Activated CD4-positive, alpha-beta T cell treated with anti-CD3 and anti-CD28 coated beads for 36 hours (primary cell): ENCODE measurements around the gene CXCL16. TPM values are rescaled to one million over a fixed set of nuclear protein-coding genes. Genes with fewer than 3 reads are reported as not detected.

Experiments used
- ATAC-seq: fragments of 200-7000 bp; cut with Tn5 transposase; one replicate; pipeline ENCODE4 v1.10.0; 2021; ENCODE audit warnings: mild to moderate bottlenecking, moderate library complexity
- CTCF ChIA-PET: fragments of 350-600 bp; sonication (Branson Sonifier 250); formaldehyde crosslinking; loops from one replicate; lab custom pipeline; 2021; ENCODE audit warnings: antibody characterized with exemption; lab: Charles Lee
- POLR2A ChIA-PET: fragments of 350-600 bp; sonication (Branson Sonifier 250); formaldehyde crosslinking; loops from one replicate; lab custom pipeline; 2021; ENCODE audit warnings: antibody characterized with exemption, inconsistent platforms; lab: Charles Lee
- DNase-seq: peaks from one replicate; pipeline ENCODE4 v3.0.0-alpha.2; 2020
- H3K27ac Mint-ChIP-seq: one replicate; pipeline ENCODE4 v1.8.0; 2021; ENCODE audit warnings: mixed read lengths
- H3K27me3 Mint-ChIP-seq: one replicate; pipeline ENCODE4 v1.8.0; 2021; ENCODE audit warnings: mixed read lengths
- H3K36me3 Mint-ChIP-seq: one replicate; pipeline ENCODE4 v1.8.0; 2021; ENCODE audit warnings: low read depth, mixed read lengths
- H3K4me1 Mint-ChIP-seq: one replicate; pipeline ENCODE4 v1.8.0; 2021; ENCODE audit warnings: mixed read lengths
- H3K4me3 Mint-ChIP-seq: one replicate; pipeline ENCODE4 v1.8.0; 2021; ENCODE audit warnings: mild to moderate bottlenecking, moderate library complexity, mixed read lengths
- H3K9me3 Mint-ChIP-seq: one replicate; pipeline ENCODE4 v1.8.0; 2021; ENCODE audit warnings: low read depth, mixed read lengths
- intact Hi-C, 2 experiments: fragments of 100-400 bp; cut with DNase I in 1 of 2; cut with micrococcal nuclease in 1 of 2; formaldehyde crosslinking; loops; one replicate each; pipeline versions ENCODE4 v1.14.2 to v1.15.1; 2022 to 2024; cut with DNase I, micrococcal nuclease
- total RNA-seq, 2 experiments: library from RNA; stranded (reverse); gene quantifications; one replicate each; pipeline ENCODE4 v1.2.3, GENCODE V29; 2021

CXCL16 gene
- total RNA-seq, 2 experiments from 2014 or later, result 1.7 to 2.5 TPM

DNA sequence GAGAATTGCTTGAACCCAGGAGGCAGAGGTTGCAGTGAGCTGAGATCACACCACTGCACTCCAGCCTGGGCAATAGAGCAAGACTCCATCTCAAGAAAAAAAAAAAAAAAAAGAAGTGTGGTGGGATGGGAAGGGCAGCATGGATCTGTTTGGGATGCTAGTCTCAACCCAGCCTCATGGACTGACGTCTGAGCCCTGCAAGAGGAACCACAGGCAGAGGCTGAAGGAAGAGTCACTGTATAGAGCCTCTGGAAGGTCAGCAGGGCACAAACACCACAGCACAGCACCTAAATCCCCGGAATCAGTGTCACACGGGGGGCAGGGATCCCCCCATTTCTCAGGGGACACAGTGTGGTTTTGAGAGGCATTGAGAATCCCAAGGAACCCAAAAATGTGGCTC lies 10.9 kb upstream of the CXCL16 start:
- Mint-ChIP-seq H3K9me3 (no peaks in the 10 kb centered on the region), H3K4me3 (no peak overlapping the region), H3K4me1 (peaks cover 19% of the 10 kb centered on the region), H3K27ac (no peak overlapping the region), H3K27me3 (peaks cover 14% of the 10 kb centered on the region), H3K36me3 (no peaks in the 10 kb centered on the region)
- no peak for ATAC-seq
- CTCF ChIA-PET, result no interaction called here
- POLR2A ChIA-PET, result no interaction called here
- intact Hi-C loops, result no loop called here
- no peak for DNase-seq

DNA sequence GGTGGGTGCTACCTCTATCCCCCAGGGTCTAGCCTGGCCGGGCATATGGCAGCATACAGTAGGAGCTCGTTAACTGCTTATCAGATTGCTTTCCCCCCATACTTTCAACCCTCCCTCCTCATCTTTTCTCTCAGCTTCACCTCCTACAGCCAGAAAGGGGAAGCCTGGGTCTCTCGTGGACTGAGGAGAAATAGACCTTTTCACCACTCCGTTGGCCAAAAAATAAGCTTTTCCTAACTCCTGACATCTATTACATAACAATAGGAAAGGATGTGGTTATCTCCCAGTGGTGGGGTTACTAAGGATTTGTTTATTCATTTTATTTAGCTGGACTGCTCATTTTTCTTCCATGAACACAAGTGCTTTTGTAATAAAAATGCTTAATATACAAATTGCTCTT lies 9.0 kb upstream of the CXCL16 start:
- peaks cover 22% of the 10 kb centered on the region for H3K4me1 Mint-ChIP-seq
- H3K4me3 Mint-ChIP-seq, result no peak overlapping the region
- intact Hi-C loops, result no loop called here
- H3K9me3 Mint-ChIP-seq, result no peaks in the 10 kb centered on the region
- ChIA-PET POLR2A (interaction anchor here (0.6 kb wide), 1 partner anchor 35 kb away, joined by 3 read pairs; no protein-coding TSS in a partner anchor), CTCF (interaction anchor here (0.6 to 1.3 kb wide), 4 partner anchors 16 to 305 kb away, joined by 3 to 4 read pairs (median 3); partner anchors contain the start of gene PLD2)
- H3K36me3 Mint-ChIP-seq, result no peaks in the 10 kb centered on the region
- peaks cover 15% of the 10 kb centered on the region for H3K27me3 Mint-ChIP-seq
- DNase-seq, result no peak
- no peak for ATAC-seq
- H3K27ac Mint-ChIP-seq, result no peak overlapping the region

GRCh38 chr17:4747847-4748246 lies 8.1 kb upstream of the CXCL16 start:
- POLR2A ChIA-PET, result interaction anchor here (0.6 kb wide), 2 partner anchors 8 to 155 kb away, joined by 3 to 7 read pairs; no protein-coding TSS in a partner anchor

GRCh38 chr17:4744999-4745969 lies 5.6 kb upstream of the CXCL16 start:
- POLR2A ChIA-PET, result no interaction called here
- CTCF ChIA-PET, result interaction anchor here (0.5 to 0.6 kb wide), 2 partner anchors 32 to 122 kb away, joined by 3 to 4 read pairs; no protein-coding TSS in a partner anchor
- H3K4me1 Mint-ChIP-seq, result peaks cover 24% of the 10 kb centered on the region
- no peak overlapping the region for H3K4me3 Mint-ChIP-seq
- H3K27ac Mint-ChIP-seq, result no peak overlapping the region
- ATAC-seq (no peak), DNase-seq (no peak)
- peaks cover 20% of the 10 kb centered on the region for H3K27me3 Mint-ChIP-seq
- no peaks in the 10 kb centered on the region for H3K36me3 Mint-ChIP-seq
- intact Hi-C loops, result no loop called here
- H3K9me3 Mint-ChIP-seq, result no peaks in the 10 kb centered on the region

More at GRCh38 chr17:4747847-4748246, 8.1 kb upstream of the CXCL16 start:
- CTCF ChIA-PET, result interaction anchor here (2.2 kb wide), 1 partner anchor 42 kb away, joined by 9 read pairs; the partner anchor contains the start of gene GLTPD2
- Mint-ChIP-seq H3K27me3 (peaks cover 14% of the 10 kb centered on the region), H3K4me1 (peaks cover 22% of the 10 kb centered on the region), H3K4me3 (peak overlapping the region; percentile 19), H3K36me3 (no peaks in the 10 kb centered on the region), H3K9me3 (no peaks in the 10 kb centered on the region), H3K27ac (peak overlapping the region; percentile 51)
- intact Hi-C loops, result no loop called here
- ATAC-seq (peak; percentile 93), DNase-seq (peak; percentile 52)

DNA sequence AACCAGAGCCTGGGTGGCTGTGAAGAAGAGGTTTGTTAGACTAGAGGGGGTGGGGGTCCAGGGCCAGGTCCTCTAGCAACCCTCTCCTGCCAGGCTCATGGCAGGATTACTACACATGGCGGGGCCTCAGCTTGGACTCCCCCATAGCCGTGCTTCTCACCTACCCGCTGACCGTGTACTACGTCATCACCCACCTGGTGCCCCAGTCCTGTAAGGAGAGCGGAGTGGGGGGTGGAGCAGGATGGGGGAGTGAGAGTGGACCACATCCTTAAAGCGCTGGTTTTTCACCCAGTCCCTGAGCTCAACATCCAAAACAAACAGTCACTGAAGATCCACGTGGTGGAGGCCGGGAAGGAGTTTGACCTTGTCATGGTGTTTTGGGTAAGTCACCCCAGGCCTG lies 4.2 kb upstream of the CXCL16 start:
- Mint-ChIP-seq H3K36me3 (no peaks in the 10 kb centered on the region), H3K27ac (no peak overlapping the region), H3K9me3 (no peaks in the 10 kb centered on the region), H3K27me3 (peaks cover 23% of the 10 kb centered on the region), H3K4me3 (no peak overlapping the region), H3K4me1 (peaks cover 31% of the 10 kb centered on the region)
- POLR2A ChIA-PET, result interaction anchor here (1.1 kb wide), 1 partner anchor 46 kb away, joined by 6 read pairs; no protein-coding TSS in a partner anchor
- ATAC-seq (no peak), DNase-seq (no peak)
- intact Hi-C loops, result no loop called here
- CTCF ChIA-PET, result interaction anchor here (0.6 to 0.7 kb wide), 2 partner anchors 12 to 214 kb away, joined by 3 read pairs; no protein-coding TSS in a partner anchor

GRCh38 chr17:4743216-4743615 lies 3.5 kb upstream of the CXCL16 start:
- Mint-ChIP-seq H3K4me3 (no peak overlapping the region), H3K9me3 (no peaks in the 10 kb centered on the region), H3K27ac (no peak overlapping the region), H3K36me3 (no peaks in the 10 kb centered on the region), H3K4me1 (peaks cover 32% of the 10 kb centered on the region), H3K27me3 (peaks cover 27% of the 10 kb centered on the region)
- intact Hi-C loops, result no loop called here
- DNase-seq, result no peak
- CTCF ChIA-PET, result interaction anchor here (0.7 kb wide), 2 partner anchors 11 to 88 kb away, joined by 3 read pairs; no protein-coding TSS in a partner anchor
- POLR2A ChIA-PET, result interaction anchor here (0.7 to 1.0 kb wide), 2 partner anchors 13 to 142 kb away, joined by 3 to 4 read pairs; no protein-coding TSS in a partner anchor
- ATAC-seq, result no peak

DNA sequence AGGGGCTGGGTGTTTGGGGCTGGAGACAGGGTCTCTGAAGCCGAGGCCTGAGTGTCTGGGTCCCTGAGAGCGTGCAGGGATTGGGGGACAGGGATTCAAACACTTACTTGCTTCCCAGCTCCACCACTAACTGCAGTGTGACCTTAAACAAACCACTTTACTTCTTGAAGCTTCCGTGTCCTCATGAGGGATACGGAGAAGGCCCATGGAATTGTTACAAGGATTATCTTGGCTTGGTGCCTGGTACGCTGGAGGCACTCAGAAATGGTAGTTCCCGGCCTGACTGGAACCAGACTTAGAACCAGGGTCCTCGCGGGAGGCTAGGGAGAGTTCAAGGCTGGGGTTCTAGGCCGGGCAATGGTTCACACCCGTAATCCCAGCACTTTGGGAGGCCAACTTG lies 2.9 kb upstream of the CXCL16 start:
- no peak overlapping the region for H3K4me3 Mint-ChIP-seq
- ATAC-seq (no peak), DNase-seq (no peak)
- H3K4me1 Mint-ChIP-seq, result peaks cover 28% of the 10 kb centered on the region
- no peaks in the 10 kb centered on the region for H3K9me3 Mint-ChIP-seq
- peaks cover 27% of the 10 kb centered on the region for H3K27me3 Mint-ChIP-seq
- no peak overlapping the region for H3K27ac Mint-ChIP-seq
- no peaks in the 10 kb centered on the region for H3K36me3 Mint-ChIP-seq
- intact Hi-C loops, result no loop called here
- ChIA-PET POLR2A (interaction anchor here (0.7 to 1.0 kb wide), 2 partner anchors 14 to 142 kb away, joined by 3 to 4 read pairs; no protein-coding TSS in a partner anchor), CTCF (no interaction called here)

DNA sequence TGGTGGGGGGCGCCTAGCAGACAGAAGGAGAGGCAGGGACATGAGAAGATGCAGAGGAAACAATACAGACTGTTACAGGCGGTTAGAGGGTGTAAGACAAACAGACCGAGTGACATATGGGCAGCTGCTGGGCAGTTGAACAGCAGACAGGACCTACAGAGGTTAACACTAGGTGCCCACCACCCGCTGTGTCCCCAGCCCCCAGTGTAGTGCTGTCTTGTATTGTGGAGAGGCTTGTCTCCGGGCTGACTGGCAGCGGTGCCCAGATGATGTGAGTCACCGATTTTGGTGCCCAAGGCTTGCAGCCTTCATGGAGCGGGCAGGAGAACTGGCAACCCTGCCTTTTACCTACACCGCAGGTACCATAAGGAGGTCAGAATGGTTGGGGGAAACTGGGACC lies 2.4 kb upstream of the CXCL16 start:
- POLR2A ChIA-PET, result interaction anchor here (1.0 kb wide), 1 partner anchor 14 kb away, joined by 3 read pairs; no protein-coding TSS in a partner anchor
- no peaks in the 10 kb centered on the region for H3K9me3 Mint-ChIP-seq
- no peak overlapping the region for H3K27ac Mint-ChIP-seq
- DNase-seq (no peak), ATAC-seq (no peak)
- no peaks in the 10 kb centered on the region for H3K36me3 Mint-ChIP-seq
- intact Hi-C loops, result no loop called here
- H3K4me1 Mint-ChIP-seq, result peaks cover 23% of the 10 kb centered on the region
- CTCF ChIA-PET, result no interaction called here
- H3K4me3 Mint-ChIP-seq, result no peak overlapping the region
- peaks cover 27% of the 10 kb centered on the region for H3K27me3 Mint-ChIP-seq

DNA sequence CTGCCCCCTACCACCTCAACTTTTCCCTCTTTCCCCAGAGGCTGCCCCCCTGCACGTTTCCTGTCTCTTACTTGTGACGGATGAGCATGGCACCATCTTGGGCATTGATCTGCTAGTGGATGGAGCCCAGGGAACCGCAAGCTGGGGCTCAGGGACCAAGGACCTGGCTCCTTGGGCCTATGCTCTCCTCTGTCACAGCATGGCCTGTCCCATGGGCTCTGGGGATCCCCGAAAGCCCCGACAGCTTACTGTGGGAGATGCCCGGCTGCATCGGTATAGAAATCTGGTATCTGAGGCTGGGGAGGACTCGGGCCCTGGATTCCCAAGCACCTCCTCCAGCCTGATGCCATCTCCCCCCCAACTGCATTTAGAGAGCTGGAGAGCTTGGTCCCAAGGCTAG lies 1.8 kb upstream of the CXCL16 start:
- Mint-ChIP-seq H3K4me1 (peaks cover 22% of the 10 kb centered on the region), H3K27me3 (peaks cover 27% of the 10 kb centered on the region), H3K4me3 (no peak overlapping the region), H3K9me3 (no peaks in the 10 kb centered on the region), H3K36me3 (no peaks in the 10 kb centered on the region), H3K27ac (no peak overlapping the region)
- POLR2A ChIA-PET, result no interaction called here
- intact Hi-C loops, result no loop called here
- ATAC-seq, result no peak
- no peak for DNase-seq
- CTCF ChIA-PET, result no interaction called here

DNA sequence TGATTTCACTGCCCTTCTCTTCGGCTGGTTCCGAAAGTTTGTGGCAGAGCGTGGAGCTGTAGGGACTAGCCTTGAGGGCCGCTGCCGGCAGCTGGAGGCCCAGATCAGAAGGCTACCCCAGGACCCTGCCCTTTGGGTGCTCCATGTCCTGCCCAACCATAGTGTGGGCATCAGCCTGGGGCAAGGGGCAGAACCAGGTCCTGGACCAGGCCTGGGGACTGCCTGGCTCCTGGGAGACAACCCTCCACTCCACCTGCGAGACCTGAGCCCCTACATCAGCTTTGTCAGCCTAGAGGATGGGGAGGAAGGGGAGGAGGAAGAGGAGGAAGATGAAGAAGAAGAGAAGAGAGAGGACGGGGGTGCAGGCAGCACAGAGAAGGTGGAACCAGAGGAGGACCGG lies 856 bp upstream of the CXCL16 start:
- H3K4me1 Mint-ChIP-seq, result peaks cover 28% of the 10 kb centered on the region
- peak overlapping the region; percentile 70 for H3K4me3 Mint-ChIP-seq
- H3K36me3 Mint-ChIP-seq, result no peaks in the 10 kb centered on the region
- ATAC-seq (no peak), DNase-seq (no peak)
- peaks cover 27% of the 10 kb centered on the region for H3K27me3 Mint-ChIP-seq
- POLR2A ChIA-PET, result no interaction called here
- CTCF ChIA-PET, result interaction anchor here (0.6 to 1.3 kb wide), 2 partner anchors 46 to 615 kb away, joined by 4 read pairs; partner anchors contain the start of gene VMO1
- H3K9me3 Mint-ChIP-seq, result no peaks in the 10 kb centered on the region
- intact Hi-C loops, result no loop called here
- H3K27ac Mint-ChIP-seq, result no peak overlapping the region

DNA sequence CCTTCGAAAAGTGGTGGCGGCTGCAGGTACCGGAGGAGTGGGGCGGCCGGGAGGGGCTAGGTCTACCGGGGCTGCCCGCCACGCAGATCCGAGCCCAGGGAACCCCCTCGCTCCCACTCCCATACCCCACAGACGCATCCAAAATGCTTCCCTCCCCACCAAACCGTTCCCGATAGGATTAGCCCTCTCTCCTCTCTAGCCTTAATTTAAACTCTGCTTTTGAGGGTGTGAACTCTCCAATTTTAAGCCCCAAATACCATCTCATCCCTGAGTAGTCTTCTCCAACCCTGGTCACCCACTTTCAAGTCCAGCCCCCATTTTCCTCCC lies 260 bp upstream of the CXCL16 start:
- peak overlapping the region; percentile 70 for H3K4me3 Mint-ChIP-seq
- peaks cover 24% of the 10 kb centered on the region for H3K27me3 Mint-ChIP-seq
- ATAC-seq, result no peak
- ChIA-PET CTCF (interaction anchor here (1.0 to 1.3 kb wide), 2 partner anchors 46 to 51 kb away, joined by 4 to 5 read pairs; partner anchors contain the start of gene VMO1), POLR2A (no interaction called here)
- H3K36me3 Mint-ChIP-seq, result no peaks in the 10 kb centered on the region
- peak overlapping the region; percentile 3 for H3K27ac Mint-ChIP-seq
- intact Hi-C loops, result no loop called here
- H3K9me3 Mint-ChIP-seq, result no peaks in the 10 kb centered on the region
- DNase-seq, result no peak
- H3K4me1 Mint-ChIP-seq, result peaks cover 25% of the 10 kb centered on the region
